AG04450 (cell line): Measurements from ENCODE around the gene LRRK1. TPM values are rescaled to one million over a fixed set of nuclear protein-coding genes. Genes with fewer than 3 reads are reported as not detected.
A peak's percentile ranks its signal among the peaks of the same experiment; 100 is the strongest.

Experiments used
- CTCF ChIA-PET: fragments of 300-600, 350-600 bp; formaldehyde crosslinking; extraction: SDS; loops from one replicate; lab custom pipeline; 2022; ENCODE audit warnings: antibody characterized with exemption, inconsistent platforms; lab: Charles Lee
- POLR2A ChIA-PET: fragments of 350-600 bp; formaldehyde crosslinking; extraction: SDS; loops from one replicate; lab custom pipeline; 2021; ENCODE audit warnings: antibody characterized with exemption, inconsistent platforms; lab: Yijun Ruan, JAX
- DNase-seq: peaks from one replicate; pipeline ENCODE4 v3.0.0-alpha.2; 2011; ENCODE audit warnings: low read depth, low spot score
- H3K27ac ChIP-seq: one replicate; pipeline ENCODE4 v1.5.1; 2012; ENCODE audit warnings: low read depth, low read length, control low read depth
- H3K27me3 ChIP-seq: one replicate; pipeline ENCODE4 v1.6.0; 2012; ENCODE audit warnings: low read length; ENCODE audit not compliant: control insufficient read depth, insufficient read depth
- H3K4me3 ChIP-seq: 2 replicates; pipeline ENCODE4 v1.5.1; 2011; ENCODE audit warnings: mild to moderate bottlenecking, low read depth, low read length, control low read depth
- H3K9me3 ChIP-seq: 2 replicates; pipeline ENCODE4 v1.5.1; 2012; ENCODE audit warnings: low read length; ENCODE audit not compliant: control insufficient read depth, insufficient read depth
- CTCF ChIP-seq: IDR thresholded peaks from 2 replicates; pipeline ENCODE4 v1.5.1; 2011; ENCODE audit warnings: low read depth, low read length, control low read depth, inconsistent platforms
- polyA plus RNA-seq: library from polyadenylated mRNA; depleted of rRNA; stranded (reverse); fragments of >200 nt; gene quantifications from 2 replicates; pipeline ENCODE4 v1.2.3, GENCODE V29; 2011

Gene LRRK1
- polyA plus RNA-seq, 1 experiment: 5.6 TPM

GRCh38 chr15:101003706-101004105 lies 84.5 kb downstream of the LRRK1 start:
- ChIA-PET POLR2A (no interaction called here), CTCF (interaction anchor here (1.0 to 2.9 kb wide), 2 partner anchors 12 to 86 kb away, joined by 4 to 15 read pairs; partner anchors contain the start of gene LRRK1)
- no peak for TF ChIP-seq CTCF
- H3K9me3 ChIP-seq: peaks cover 20% of the 10 kb centered on the region
- H3K4me3 ChIP-seq: no peak overlapping the region
- H3K27ac ChIP-seq: no peak overlapping the region
- H3K27me3 ChIP-seq: no peaks in the 10 kb centered on the region
- no peak for DNase-seq

DNA sequence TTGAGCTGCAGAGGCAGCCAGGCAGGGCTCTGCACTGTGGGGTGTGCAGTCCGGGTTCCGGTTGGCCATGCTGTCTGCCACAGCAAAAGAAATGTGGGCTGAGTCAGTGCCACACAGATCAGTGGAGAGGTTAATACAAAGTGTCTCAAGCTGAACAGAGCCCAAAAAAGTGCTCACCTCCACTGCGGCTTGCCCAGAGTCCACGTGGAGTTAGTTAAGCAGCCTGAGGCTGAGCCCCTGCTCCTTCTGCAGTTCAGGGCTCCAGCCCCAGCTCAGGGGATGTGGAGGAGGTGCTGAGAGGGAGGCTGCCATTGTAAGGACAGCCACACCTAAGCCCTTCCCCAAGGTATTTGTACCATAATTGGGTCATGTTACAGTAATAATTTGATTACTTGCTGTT lies 85.3 kb downstream of the LRRK1 start:
- TF ChIP-seq CTCF: no peak
- no peak overlapping the region for H3K4me3 ChIP-seq
- no peak overlapping the region for H3K27ac ChIP-seq
- no peak for DNase-seq
- peaks cover 20% of the 10 kb centered on the region for H3K9me3 ChIP-seq
- CTCF ChIA-PET: no interaction called here
- no peaks in the 10 kb centered on the region for H3K27me3 ChIP-seq
- POLR2A ChIA-PET: no interaction called here

GRCh38 chr15:101004986-101005747 lies 86.0 kb downstream of the LRRK1 start:
- Histone ChIP-seq H3K27me3 (no peaks in the 10 kb centered on the region), H3K9me3 (peaks cover 20% of the 10 kb centered on the region), H3K4me3 (no peak overlapping the region), H3K27ac (no peak overlapping the region)
- ChIA-PET CTCF (interaction anchor here (1.0 to 6.2 kb wide), 4 partner anchors 17 to 378 kb away, joined by 3 to 251 read pairs (median 27); partner anchors contain the start of gene LRRK1), POLR2A (no interaction called here)
- no peak for DNase-seq
- no peak for TF ChIP-seq CTCF

GRCh38 chr15:101006931-101007691 lies 88.0 kb downstream of the LRRK1 start:
- POLR2A ChIA-PET: interaction anchor here (0.5 kb wide), 1 partner anchor 88 kb away, joined by 3 read pairs; the partner anchor contains the start of gene LRRK1
- CTCF ChIA-PET: interaction anchor here (0.5 to 6.2 kb wide), 81 partner anchors 9 to 657 kb away, joined by 3 to 251 read pairs (median 5); partner anchors contain the start of genes ALDH1A3, CHSY1 and LRRK1
- Histone ChIP-seq H3K27me3 (no peaks in the 10 kb centered on the region), H3K4me3 (no peak overlapping the region), H3K27ac (no peak overlapping the region), H3K9me3 (peaks cover 20% of the 10 kb centered on the region)
- TF ChIP-seq CTCF: peak; percentile 95
- DNase-seq: peak; percentile 47
